Osteoblast (primary cell): Measurements from ENCODE around the gene CAVIN1. TPM values are rescaled to one million over a fixed set of nuclear protein-coding genes. Genes with fewer than 3 reads are reported as not detected.

Experiments used
- DNase-seq: peaks from one replicate; pipeline ENCODE4 v3.0.0; 2011; ENCODE audit warnings: low spot score, mixed read lengths; ENCODE audit not compliant: insufficient read length; ENCODE audit errors: missing footprints
- H2AFZ ChIP-seq: 2 replicates; pipeline ENCODE4 v1.6.0; 2011; ENCODE audit warnings: mild to moderate bottlenecking, low read length
- H3K27ac ChIP-seq: 2 replicates; pipeline ENCODE4 v1.5.1; 2011; ENCODE audit warnings: mild to moderate bottlenecking, low read depth, low read length, moderate library complexity
- H3K27me3 ChIP-seq: 2 replicates; pipeline ENCODE4 v1.6.0; 2012; ENCODE audit warnings: mild to moderate bottlenecking, control low read depth, inconsistent platforms, low read length, moderate library complexity; ENCODE audit not compliant: insufficient read depth
- H3K36me3 ChIP-seq: 2 replicates; pipeline ENCODE4 v1.5.1; 2011; ENCODE audit warnings: mild to moderate bottlenecking, low read length, control low read depth, moderate library complexity; ENCODE audit not compliant: insufficient read depth
- H3K4me1 ChIP-seq: 2 replicates; pipeline ENCODE4 v1.5.1; 2011; ENCODE audit warnings: mild to moderate bottlenecking, low read length, control low read depth, moderate library complexity; ENCODE audit not compliant: insufficient read depth
- H3K4me2 ChIP-seq: 2 replicates; pipeline ENCODE4 v1.6.0; 2011; ENCODE audit warnings: mild to moderate bottlenecking, low read length; ENCODE audit not compliant: insufficient read depth
- H3K4me3 ChIP-seq: fragments of 200-600 bp; sonication (generic); 3 replicates; pipeline ENCODE4 v1.5.1; 2012; ENCODE audit warnings: mild to moderate bottlenecking, low read length, inconsistent platforms; ENCODE audit not compliant: insufficient read depth
- H3K79me2 ChIP-seq: 2 replicates; pipeline ENCODE4 v1.6.0; 2012; ENCODE audit warnings: mild to moderate bottlenecking, low read length, control low read depth, inconsistent platforms; ENCODE audit not compliant: insufficient read depth
- H3K9me3 ChIP-seq: 2 replicates; pipeline ENCODE4 v1.5.1; 2011; ENCODE audit warnings: low read depth, low read length, control low read depth
- H4K20me1 ChIP-seq: 2 replicates; pipeline ENCODE4 v1.6.0; 2012; ENCODE audit warnings: mild to moderate bottlenecking, low read length, control low read depth; ENCODE audit not compliant: insufficient read depth
- total RNA-seq: library from RNA; depleted of rRNA; stranded (reverse); fragments of >200 nt; gene quantifications from 2 replicates; pipeline ENCODE4 v1.2.3, GENCODE V29; 2012
- TF ChIP-seq, protein P1 (sequence below): IDR thresholded peaks from 2 replicates; pipeline ENCODE4 v1.5.1; 2011; ENCODE audit warnings: mild to moderate bottlenecking, low read depth, low read length, moderate library complexity; ENCODE audit errors: extremely low read depth

Gene CAVIN1
- total RNA-seq, 1 donor: 988 TPM

DNA sequence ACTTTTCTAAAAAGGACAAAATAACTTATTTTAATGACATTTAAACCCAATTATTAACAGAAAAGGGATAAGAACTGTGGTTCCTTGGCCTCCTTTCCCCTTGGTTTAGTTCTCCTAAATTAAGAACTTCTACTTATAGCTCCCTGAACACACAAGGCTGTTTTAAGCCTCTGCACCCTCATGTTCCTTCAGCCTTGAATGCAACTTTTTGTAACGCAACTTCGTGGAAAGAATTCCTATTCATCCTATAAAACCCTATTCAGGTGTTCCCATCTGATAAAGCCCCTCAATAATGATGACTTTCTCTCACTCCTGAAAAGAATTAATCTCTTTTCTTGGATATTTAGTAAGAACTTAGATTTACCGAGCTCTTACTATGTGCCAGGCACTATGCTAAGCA is 41.2 kb downstream of the CAVIN1 start:
- Histone ChIP-seq H3K4me1 (peaks cover 32% of the 10 kb centered on the region), H4K20me1 (peaks cover 78% of the 10 kb centered on the region), H3K4me3 (no peak overlapping the region), H3K36me3 (peaks cover 11% of the 10 kb centered on the region), H3K79me2 (peaks cover 98% of the 10 kb centered on the region), H3K9me3 (no peaks in the 10 kb centered on the region), H2AFZ (no peak overlapping the region), H3K27me3 (no peaks in the 10 kb centered on the region), H3K4me2 (no peak overlapping the region), H3K27ac (no peak overlapping the region)
- TF ChIP-seq, protein P1, sequence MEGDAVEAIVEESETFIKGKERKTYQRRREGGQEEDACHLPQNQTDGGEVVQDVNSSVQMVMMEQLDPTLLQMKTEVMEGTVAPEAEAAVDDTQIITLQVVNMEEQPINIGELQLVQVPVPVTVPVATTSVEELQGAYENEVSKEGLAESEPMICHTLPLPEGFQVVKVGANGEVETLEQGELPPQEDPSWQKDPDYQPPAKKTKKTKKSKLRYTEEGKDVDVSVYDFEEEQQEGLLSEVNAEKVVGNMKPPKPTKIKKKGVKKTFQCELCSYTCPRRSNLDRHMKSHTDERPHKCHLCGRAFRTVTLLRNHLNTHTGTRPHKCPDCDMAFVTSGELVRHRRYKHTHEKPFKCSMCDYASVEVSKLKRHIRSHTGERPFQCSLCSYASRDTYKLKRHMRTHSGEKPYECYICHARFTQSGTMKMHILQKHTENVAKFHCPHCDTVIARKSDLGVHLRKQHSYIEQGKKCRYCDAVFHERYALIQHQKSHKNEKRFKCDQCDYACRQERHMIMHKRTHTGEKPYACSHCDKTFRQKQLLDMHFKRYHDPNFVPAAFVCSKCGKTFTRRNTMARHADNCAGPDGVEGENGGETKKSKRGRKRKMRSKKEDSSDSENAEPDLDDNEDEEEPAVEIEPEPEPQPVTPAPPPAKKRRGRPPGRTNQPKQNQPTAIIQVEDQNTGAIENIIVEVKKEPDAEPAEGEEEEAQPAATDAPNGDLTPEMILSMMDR: no peak
- DNase-seq: no peak

DNA sequence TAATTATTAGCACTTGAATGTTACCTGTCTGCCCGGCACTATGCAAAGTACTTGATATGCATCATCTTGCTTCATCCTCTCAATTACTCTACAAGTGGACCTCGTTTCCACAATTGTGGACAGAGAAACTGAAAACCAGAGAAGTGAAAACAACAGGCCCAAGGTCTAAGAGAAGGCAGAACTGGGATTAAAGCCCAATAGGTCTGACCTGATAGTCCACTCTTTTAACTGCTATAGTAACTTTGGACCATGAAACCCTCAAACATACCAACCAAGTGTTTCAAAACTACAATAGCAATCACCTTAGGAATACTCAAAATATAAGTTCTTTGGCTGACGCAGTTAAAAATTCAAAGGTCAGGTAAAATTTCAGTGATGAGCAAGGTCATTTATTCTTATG is 42.1 kb downstream of the CAVIN1 start:
- Histone ChIP-seq H2AFZ (no peak overlapping the region), H4K20me1 (peaks cover 72% of the 10 kb centered on the region), H3K4me3 (no peak overlapping the region), H3K27ac (no peak overlapping the region), H3K9me3 (no peaks in the 10 kb centered on the region), H3K4me1 (peaks cover 24% of the 10 kb centered on the region), H3K36me3 (peaks cover 11% of the 10 kb centered on the region), H3K4me2 (no peak overlapping the region), H3K79me2 (peaks cover 97% of the 10 kb centered on the region), H3K27me3 (no peaks in the 10 kb centered on the region)
- TF ChIP-seq, protein P1: no peak
- DNase-seq: no peak

GRCh38 chr17:42378959-42379594 is 44.0 kb downstream of the CAVIN1 start:
- peak; percentile 67 for DNase-seq
- Histone ChIP-seq H3K9me3 (no peaks in the 10 kb centered on the region), H2AFZ (no peak overlapping the region), H3K27ac (peak overlapping the region; percentile 64), H3K36me3 (peaks cover 11% of the 10 kb centered on the region), H3K4me2 (peak overlapping the region; percentile 93), H3K4me3 (peak overlapping the region; percentile 65), H3K79me2 (peaks cover 95% of the 10 kb centered on the region), H3K27me3 (no peaks in the 10 kb centered on the region), H3K4me1 (peaks cover 24% of the 10 kb centered on the region), H4K20me1 (peaks cover 74% of the 10 kb centered on the region)
- TF ChIP-seq, protein P1: no peak

- DNase-seq: no peak
- H3K4me1 ChIP-seq: peaks cover 21% of the 10 kb centered on the region
- H3K4me3 ChIP-seq: peak overlapping the region; percentile 65
- no peaks in the 10 kb centered on the region for H3K9me3 ChIP-seq
- no peaks in the 10 kb centered on the region for H3K27me3 ChIP-seq
- peak overlapping the region; percentile 93 for H3K4me2 ChIP-seq
- H3K36me3 ChIP-seq: peaks cover 8% of the 10 kb centered on the region
- peaks cover 72% of the 10 kb centered on the region for H4K20me1 ChIP-seq
- TF ChIP-seq, protein P1: no peak
- peaks cover 94% of the 10 kb centered on the region for H3K79me2 ChIP-seq
- H2AFZ ChIP-seq: no peak overlapping the region
- peak overlapping the region; percentile 64 for H3K27ac ChIP-seq
Measured at GRCh38 chr17:42378359-42378958, 44.6 kb downstream of the CAVIN1 start.
